Activated T-cell treated with anti-CD3 and anti-CD28 coated beads for 48 hours (primary cell): ENCODE data around the gene KIF6.
"Not testable (repeated sequence)": the region's sequence is repeated elsewhere in the genome, so short reads cannot be mapped to it uniquely, and the experiment has no call there.

Source experiments
- DNase-seq: peaks from one replicate; pipeline ENCODE4 v3.0.0-alpha.2; 2020; ENCODE audit warnings: low read depth

KIF6 gene

GRCh38 chr6:39553860-39554802 is 171.1 kb downstream of the KIF6 start:
- no peak for DNase-seq

GRCh38 chr6:39553029-39553428 is 172.2 kb downstream of the KIF6 start:
- DNase-seq = no peak

DNA sequence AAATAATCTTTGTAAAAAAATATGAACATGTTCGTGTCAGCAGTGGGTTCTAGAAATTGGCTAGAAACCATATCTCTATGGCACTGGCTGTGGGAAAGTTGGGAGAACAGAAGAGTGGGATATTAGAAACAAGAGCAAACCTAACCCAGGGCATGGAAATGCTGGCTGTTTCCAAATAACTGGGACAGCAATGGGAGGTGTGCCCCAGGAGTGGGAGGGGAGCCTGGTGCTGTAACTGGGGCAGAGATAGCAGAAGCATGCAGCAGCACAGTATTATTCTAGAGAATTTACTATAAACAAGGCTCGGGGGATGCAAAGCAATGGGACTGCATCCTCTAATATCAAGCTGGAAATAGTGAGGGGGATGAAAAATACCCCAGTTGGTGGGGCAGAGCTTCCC is 175.0 kb downstream of the KIF6 start:
- no peak for DNase-seq

DNA sequence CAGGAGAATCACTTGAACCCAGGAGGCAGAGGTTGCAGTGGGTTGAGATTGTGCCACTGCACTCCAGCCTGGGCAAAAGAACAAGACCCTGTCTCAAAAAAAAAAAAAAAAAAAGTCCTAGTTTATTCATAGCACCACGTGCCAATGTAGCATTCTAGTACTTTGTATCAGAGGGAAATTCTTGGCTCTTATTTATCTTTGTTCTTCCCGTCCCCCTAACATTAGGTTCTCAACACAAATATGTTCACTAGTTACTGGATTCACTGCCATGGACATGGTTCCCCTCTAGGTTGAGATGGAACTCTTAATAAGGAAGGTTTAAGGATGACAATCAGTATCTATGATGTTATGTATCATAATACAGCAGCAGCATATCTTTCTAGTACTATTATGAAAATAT is 178.5 kb downstream of the KIF6 start:
- DNase-seq = no peak

GRCh38 chr6:39543950-39544349 is 181.3 kb downstream of the KIF6 start:
- no peak for DNase-seq

GRCh38 chr6:39543095-39543494 is 182.1 kb downstream of the KIF6 start:
- DNase-seq = no peak

DNA sequence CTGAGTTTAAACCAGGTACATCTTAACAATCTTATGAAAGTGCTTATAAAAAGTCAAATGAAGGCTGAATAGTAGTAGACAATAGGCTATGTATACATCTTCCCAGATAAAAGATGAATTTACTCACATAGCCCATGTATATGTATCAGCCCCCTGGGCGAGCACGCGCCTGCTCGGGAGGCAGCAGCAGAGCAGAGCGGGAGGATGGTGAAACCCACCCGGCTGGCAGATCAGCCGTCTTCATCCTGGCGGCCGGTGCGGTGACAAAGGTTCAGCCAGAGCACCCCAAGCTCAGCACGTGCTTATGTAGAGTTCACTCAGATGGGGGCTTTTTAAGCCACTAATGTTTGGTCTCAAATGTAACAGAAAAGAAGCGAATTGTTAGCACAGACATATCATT is 184.8 kb downstream of the KIF6 start:
- no peak for DNase-seq

DNA sequence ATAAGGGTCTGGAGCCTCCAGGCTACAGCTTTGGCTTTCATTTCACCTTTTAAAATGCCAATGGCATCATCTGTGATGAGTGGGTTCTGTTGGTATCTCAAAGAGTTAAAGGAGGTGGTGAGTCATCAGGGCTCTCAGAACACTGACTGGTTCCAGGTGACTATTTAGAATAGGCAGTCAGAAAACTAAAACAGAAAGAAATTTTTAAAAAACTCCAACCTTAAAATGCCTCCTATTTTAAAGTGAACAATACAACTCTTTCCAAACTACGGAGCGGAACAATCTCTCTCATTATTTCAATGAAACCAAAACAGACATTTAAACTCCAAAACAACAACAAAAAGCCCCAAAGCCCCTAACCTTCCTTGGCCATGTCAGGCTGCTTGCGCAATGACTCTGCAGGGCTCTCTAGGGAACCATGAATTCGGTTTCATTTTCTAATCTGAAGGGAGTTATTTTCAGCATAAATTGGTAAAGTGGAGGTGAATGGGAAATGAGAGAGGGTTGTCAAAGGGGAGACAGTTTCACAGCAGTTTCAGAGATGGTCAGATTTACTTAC is 194.9 kb downstream of the KIF6 start:
- no peak for DNase-seq

DNA sequence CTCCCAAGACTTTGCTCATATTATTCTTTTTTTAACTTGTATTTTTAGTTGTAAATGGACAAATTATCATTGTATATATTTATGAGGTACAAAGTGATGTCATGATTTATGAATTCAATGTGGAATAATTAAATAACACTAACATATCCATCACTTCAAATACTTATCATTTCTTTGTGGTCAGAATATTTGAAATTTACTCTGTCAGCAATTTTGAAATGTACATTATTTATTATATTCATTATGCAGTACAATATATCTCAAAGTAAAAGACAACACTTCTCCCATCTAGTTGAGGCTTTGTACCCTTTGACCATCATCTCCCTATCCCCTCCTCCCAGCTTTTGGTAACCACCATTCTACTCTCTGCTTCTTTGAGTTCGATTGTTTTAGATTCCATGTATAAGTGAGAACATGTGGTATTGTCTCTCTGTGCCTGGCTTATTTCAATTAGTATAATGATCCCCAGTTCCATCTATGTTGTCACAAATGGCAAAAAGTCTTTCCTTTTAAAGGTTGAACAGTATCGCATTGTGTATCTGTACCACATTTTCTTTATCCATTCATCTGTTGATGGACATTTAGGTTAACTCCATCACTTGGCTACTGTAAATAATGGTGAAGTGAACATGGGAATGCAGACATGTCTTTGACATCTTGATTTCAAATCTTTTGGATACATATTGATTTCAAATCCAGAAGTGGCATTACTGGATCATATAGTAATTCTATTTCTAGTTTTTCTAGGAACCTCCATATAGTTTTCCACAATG is 197.2 kb downstream of the KIF6 start:
- no peak for DNase-seq

DNA sequence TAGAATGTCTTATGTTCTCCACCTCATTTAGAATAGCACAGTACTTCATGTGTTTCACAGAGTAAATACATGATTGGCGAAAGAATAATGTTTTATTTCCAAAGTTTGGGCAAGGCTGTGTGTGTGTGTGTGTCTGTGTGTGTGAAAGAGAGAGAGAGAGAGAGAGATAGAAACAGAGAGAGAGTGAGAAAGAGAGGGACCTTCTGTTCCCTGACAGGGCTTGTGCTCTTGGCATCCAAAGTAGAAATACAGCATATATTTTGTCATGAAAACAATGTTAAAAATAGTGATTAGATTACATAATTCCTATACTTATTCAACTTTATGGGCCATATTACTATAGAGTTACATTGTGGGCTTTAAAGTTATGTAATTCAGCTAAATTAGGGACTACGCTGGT is 201.2 kb downstream of the KIF6 start:
- DNase-seq = no peak

DNA sequence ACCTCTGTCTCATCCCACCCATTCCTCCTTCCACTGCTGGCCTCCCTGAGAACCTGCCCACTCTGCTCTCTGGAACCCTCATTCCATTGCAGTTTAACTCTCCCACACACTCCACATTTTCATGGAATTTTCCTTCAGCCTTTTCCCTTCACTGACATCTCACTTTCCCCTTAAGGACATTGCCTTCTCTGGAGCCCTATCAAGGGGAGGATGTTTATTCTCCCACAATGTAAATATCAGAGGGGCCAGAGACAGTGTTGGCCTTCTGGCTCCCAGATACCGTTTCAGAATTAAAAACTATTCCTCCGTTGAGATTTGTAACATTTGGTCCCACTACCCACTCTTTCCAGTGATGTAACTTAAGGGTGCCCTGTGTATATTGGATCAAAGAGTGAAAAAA is 203.2 kb downstream of the KIF6 start:
- no peak for DNase-seq

GRCh38 chr6:39520916-39521315 is 204.3 kb downstream of the KIF6 start:
- DNase-seq = no peak

GRCh38 chr6:39520411-39520810 is 204.8 kb downstream of the KIF6 start:
- no peak for DNase-seq

DNA sequence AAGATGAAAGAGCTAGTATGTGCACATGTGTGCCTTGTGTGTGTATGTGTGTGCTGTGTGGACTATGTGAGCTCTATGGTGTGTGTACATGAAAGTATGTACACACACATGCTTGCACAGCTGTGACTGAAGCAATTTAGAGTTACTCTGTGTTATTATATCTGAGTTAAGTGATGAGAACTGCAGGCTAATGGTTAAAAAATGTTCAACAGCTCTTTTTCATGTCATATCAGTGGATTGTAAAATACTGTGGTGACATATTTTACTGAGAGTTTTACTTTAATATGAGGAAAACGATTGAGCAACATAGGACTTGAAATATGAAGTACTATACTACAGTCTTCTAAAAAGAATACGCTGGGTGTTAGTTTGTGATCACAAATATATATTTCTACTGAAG is 207.0 kb downstream of the KIF6 start:
- DNase-seq = no peak

- DNase-seq = no peak
These were observed 207.5 kb downstream of the KIF6 start for GRCh38 chr6:39517756-39518155.

- DNase-seq = no peak
These were observed 208.7 kb downstream of the KIF6 start for GRCh38 chr6:39516471-39516870.

DNA sequence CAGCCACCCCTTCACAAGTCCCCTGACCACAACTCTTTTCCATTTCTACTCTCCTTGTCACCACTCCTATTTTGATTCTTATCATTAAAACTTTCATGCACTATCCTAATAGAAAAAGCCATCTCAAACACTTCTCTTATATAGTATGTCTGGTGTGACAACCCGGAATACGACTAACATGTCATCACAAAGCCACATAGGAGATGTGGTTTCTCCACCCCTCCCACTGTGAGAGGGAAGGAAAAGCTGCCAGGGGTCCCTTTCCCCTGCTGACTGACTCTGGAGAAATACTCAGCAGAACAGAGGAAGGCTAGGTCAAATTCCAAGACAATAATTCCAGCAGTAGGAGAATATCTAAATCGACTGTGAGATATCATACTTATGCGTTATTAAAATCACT is 209.7 kb downstream of the KIF6 start:
- no peak for DNase-seq

- DNase-seq = no peak
These were observed 210.2 kb downstream of the KIF6 start for GRCh38 chr6:39515006-39515405.

DNA sequence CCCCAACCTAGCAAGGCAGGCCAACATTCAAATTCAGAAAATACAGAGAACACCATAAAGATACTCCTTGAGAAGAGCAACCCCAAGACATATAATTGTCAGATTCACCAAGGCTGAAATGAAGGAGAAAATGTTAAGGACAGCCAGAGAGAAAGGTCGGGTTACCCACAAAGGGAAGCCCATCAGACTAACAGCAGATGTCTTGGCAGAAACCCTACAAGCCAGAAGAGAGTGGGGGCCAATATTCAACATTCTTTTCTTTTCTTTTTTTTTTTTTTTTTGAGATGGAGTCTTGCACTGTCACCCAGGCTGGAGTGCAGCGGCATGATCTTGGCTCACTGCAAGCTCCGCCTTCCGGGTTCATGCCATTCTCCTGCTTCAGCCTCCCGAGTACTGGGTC is 215.4 kb downstream of the KIF6 start:
- DNase-seq = not testable (repeated sequence)

DNA sequence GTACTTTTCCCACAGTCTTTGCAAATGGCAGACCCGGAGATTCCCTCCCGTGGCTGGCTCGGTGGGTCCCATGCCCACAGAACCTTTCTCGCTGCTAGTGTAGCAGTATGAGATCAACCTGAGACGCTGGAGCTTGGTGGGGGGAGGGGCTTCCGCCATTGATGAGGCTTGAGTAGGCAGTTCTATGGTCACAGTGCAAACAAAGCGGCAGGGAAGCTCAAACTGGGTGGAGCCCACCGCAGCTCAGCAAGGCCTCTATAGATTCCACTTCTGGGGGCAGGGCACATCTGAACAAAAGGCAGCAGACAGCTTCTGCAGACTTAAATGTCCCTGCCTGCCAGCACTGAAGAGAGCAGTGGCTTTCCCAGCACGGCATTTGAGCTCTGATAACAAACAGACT is 216.7 kb downstream of the KIF6 start:
- no peak for DNase-seq

DNA sequence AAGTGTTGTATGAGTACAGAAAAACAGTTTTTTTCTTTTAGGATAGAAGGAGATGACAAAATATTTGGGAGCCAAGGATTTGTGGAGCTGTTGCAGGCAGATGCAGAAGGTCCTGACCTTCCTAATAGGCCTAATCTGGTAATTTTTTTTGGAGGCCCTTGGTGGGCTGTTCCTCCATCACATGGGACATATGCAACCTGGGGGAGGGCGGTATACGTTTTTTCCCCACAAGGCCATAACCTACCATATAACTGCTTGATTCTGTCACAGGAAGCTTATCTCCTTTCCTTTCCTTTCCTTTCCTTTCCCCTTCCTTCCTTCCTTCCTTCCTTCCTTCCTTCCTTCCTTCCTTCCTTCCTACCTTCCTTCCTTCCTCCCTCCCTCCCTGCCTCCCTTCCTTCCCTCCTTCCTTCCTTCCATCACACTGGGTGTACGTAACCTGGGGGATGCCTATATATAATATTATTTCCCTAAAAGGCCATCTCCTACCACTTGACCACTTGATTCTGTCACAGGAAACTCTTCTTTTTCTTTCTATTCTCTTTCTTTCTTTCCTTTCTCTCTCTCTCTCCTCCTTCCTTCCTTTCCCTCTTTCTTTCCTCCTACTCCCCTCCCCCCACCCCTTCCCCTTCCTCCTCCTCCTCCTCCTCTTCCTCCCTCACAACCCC is 217.7 kb downstream of the KIF6 start:
- DNase-seq = no peak

GRCh38 chr6:39502362-39502955 is 222.7 kb downstream of the KIF6 start:
- DNase-seq = not testable (repeated sequence)
